ENCODE results near the gene GGT6.
A peak's percentile ranks its signal among the peaks of the same experiment; 100 is the strongest.

DNA sequence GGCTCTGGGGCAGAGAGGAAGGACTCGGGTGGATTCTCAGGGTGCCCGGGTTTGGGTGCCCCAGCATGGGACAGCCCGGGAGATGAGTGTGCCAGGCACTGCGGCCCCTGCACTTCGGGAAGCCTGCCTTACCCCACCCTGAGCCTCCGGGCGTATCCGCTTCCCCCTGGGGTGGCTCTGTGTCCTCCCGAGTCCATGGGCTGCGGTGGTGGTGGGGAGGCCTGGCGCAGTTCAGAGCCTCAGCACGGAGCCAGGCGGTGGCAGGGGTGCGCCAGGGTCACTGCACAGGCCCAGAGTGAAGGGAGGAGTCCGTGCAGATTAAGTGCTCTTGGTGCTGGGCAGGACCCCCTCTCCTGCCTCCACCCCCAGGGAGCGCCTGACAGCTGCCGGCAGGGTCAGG, 25.9 kb downstream of the GGT6 start:
- no peak for TF ChIP-seq ZNF623 (tag by site-specific recombination; IDR thresholded peaks at IDR 0.05)
- TF ChIP-seq ZNF324 (tag by site-specific recombination; IDR thresholded peaks at IDR 0.05) = no peak
- TF ChIP-seq, protein P1, sequence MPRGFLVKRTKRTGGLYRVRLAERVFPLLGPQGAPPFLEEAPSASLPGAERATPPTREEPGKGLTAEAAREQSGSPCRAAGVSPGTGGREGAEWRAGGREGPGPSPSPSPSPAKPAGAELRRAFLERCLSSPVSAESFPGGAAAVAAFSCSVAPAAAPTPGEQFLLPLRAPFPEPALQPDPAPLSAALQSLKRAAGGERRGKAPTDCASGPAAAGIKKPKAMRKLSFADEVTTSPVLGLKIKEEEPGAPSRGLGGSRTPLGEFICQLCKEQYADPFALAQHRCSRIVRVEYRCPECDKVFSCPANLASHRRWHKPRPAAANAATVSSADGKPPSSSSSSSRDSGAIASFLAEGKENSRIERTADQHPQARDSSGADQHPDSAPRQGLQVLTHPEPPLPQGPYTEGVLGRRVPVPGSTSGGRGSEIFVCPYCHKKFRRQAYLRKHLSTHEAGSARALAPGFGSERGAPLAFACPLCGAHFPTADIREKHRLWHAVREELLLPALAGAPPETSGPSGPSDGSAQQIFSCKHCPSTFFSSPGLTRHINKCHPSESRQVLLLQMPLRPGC (tag by site-specific recombination; IDR thresholded peaks at IDR 0.05) = no peak
- TF ChIP-seq ZNF561 (tag by site-specific recombination; IDR thresholded peaks at IDR 0.05; ENCODE audit: borderline replicate concordance) = no peak
- TF ChIP-seq ZNF274 (IDR thresholded peaks at IDR 0.05; ENCODE audit: low read length) = no peak
- TF ChIP-seq ZNF274 (tag by site-specific recombination; IDR thresholded peaks at IDR 0.05; ENCODE audit: borderline replicate concordance) = no peak
- TF ChIP-seq, protein P2, sequence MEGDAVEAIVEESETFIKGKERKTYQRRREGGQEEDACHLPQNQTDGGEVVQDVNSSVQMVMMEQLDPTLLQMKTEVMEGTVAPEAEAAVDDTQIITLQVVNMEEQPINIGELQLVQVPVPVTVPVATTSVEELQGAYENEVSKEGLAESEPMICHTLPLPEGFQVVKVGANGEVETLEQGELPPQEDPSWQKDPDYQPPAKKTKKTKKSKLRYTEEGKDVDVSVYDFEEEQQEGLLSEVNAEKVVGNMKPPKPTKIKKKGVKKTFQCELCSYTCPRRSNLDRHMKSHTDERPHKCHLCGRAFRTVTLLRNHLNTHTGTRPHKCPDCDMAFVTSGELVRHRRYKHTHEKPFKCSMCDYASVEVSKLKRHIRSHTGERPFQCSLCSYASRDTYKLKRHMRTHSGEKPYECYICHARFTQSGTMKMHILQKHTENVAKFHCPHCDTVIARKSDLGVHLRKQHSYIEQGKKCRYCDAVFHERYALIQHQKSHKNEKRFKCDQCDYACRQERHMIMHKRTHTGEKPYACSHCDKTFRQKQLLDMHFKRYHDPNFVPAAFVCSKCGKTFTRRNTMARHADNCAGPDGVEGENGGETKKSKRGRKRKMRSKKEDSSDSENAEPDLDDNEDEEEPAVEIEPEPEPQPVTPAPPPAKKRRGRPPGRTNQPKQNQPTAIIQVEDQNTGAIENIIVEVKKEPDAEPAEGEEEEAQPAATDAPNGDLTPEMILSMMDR (tag by site-specific recombination; IDR thresholded peaks at IDR 0.05) = no peak
- TF ChIP-seq KLF16 (tag by site-specific recombination; IDR thresholded peaks at IDR 0.05) = 0 out of 2 replicates have a peak, but pooled peaks have one; percentile 14
- no peak for TF ChIP-seq ZBTB8A (tag by site-specific recombination; IDR thresholded peaks at IDR 0.05)
- TF ChIP-seq ZNF37A (tag by site-specific recombination; IDR thresholded peaks at IDR 0.05) = no peak

Data from HEK293 (cell line).